B cell (primary cell): ENCODE measurements around the gene NPAS2. TPM values are rescaled to one million over a fixed set of nuclear protein-coding genes. Genes with fewer than 3 reads are reported as not detected.

ENCODE experiments used
- ATAC-seq: fragments of 200-7000 bp; cut with Tn5 transposase; one replicate; pipeline ENCODE4 v1.10.0; 2021; ENCODE audit warnings: low read depth, mild to moderate bottlenecking, moderate number of reproducible peaks, moderate library complexity
- CTCF ChIA-PET: fragments of 350-600 bp; sonication (Branson Sonifier 250); formaldehyde crosslinking; loops from one replicate; lab custom pipeline; 2021; ENCODE audit warnings: antibody characterized with exemption, inconsistent platforms; lab: Charles Lee
- POLR2A ChIA-PET: fragments of 350-600 bp; sonication (Branson Sonifier 250); formaldehyde crosslinking; loops from one replicate; lab custom pipeline; 2021; ENCODE audit warnings: antibody characterized with exemption; lab: Charles Lee
- DNase-seq: peaks from one replicate; pipeline ENCODE4 v3.0.0; 2013
- H2AFZ ChIP-seq: 2 replicates; pipeline ENCODE4 v1.6.1; 2012; ENCODE audit warnings: mild to moderate bottlenecking, low read depth, low read length; ENCODE audit not compliant: insufficient read depth, poor library complexity, severe bottlenecking
- H3K27ac ChIP-seq, 2 donors: 1 replicate in 1 of 2; 2 replicates in 1 of 2; pipeline ENCODE4 v1.5.1; 2012 to 2013; ENCODE audit warnings: low read length in 2 of 2, mild to moderate bottlenecking in 2 of 2, moderate library complexity in 1 of 2
- H3K27me3 ChIP-seq, 4 experiments: fragments of 200-600 bp in 1 of 4; sonication (generic) in 1 of 4; replicated peaks in 1 of 4; 1 replicate in 2 of 4; 2 replicates in 2 of 4; pipeline versions ENCODE4 v1.6.1 to v1.7.0; 2013 to 2016; ENCODE audit warnings: low read length in 3 of 4, mild to moderate bottlenecking in 2 of 4, mixed read lengths in 1 of 4, moderate library complexity in 1 of 4; ENCODE audit not compliant: insufficient read depth in 4 of 4, control insufficient read depth in 3 of 4; ENCODE audit errors: control extremely low read depth in 1 of 4
- H3K36me3 ChIP-seq, 2 experiments: replicated peaks in 1 of 2; 1 replicate in 1 of 2; 2 replicates in 1 of 2; pipeline versions ENCODE4 v1.6.1 to v1.7.1; 2013; ENCODE audit warnings: low read length in 1 of 2; ENCODE audit not compliant: insufficient read depth in 2 of 2, control insufficient read depth in 1 of 2; ENCODE audit errors: control extremely low read depth in 1 of 2, extremely low read depth in 1 of 2
- H3K4me1 ChIP-seq, 2 donors: fragments of 200-600 bp in 1 of 2; sonication (generic) in 1 of 2; 1 replicate in 1 of 2; 2 replicates in 1 of 2; pipeline versions ENCODE4 v1.5.1 to v1.6.1; 2013 to 2017; ENCODE audit warnings: low read length in 2 of 2; ENCODE audit not compliant: control insufficient read depth in 2 of 2, insufficient read depth in 2 of 2
- H3K4me2 ChIP-seq: replicated peaks from 2 replicates; pipeline ENCODE3; 2012; ENCODE audit warnings: mild to moderate bottlenecking, low read depth, low read length; ENCODE audit not compliant: poor library complexity, severe bottlenecking
- H3K4me3 ChIP-seq, 5 experiments: fragments of 200-600 bp in 1 of 5; sonication (generic) in 1 of 5; 1 replicate in 3 of 5; 2 replicates in 2 of 5; pipeline versions ENCODE4 v1.5.1 to v1.7.0; 2011 to 2016; ENCODE audit warnings: low read length in 4 of 5, mild to moderate bottlenecking in 4 of 5, low read depth in 2 of 5, control low read depth in 1 of 5, moderate library complexity in 1 of 5; ENCODE audit not compliant: insufficient read depth in 1 of 5; ENCODE audit errors: control extremely low read depth in 1 of 5, extremely low read depth in 1 of 5
- H3K79me2 ChIP-seq: fragments of 200-600 bp; sonication (generic); one replicate; pipeline ENCODE4 v1.6.0; 2016; ENCODE audit warnings: low read length; ENCODE audit not compliant: control insufficient read depth, insufficient read depth
- H3K9ac ChIP-seq: fragments of 200-600 bp; sonication (generic); 2 replicates; pipeline ENCODE4 v1.6.1; 2017; ENCODE audit warnings: mild to moderate bottlenecking, low read length, moderate library complexity
- H3K9me3 ChIP-seq, 3 donors: one replicate each; pipeline versions ENCODE4 v1.6.1 to v1.7.1; 2013; ENCODE audit warnings: low read length in 2 of 3; ENCODE audit not compliant: control insufficient read depth in 2 of 3, insufficient read depth in 1 of 3; ENCODE audit errors: control extremely low read depth in 1 of 3
- H4K20me1 ChIP-seq: 2 replicates; pipeline ENCODE4 v1.6.0; 2012; ENCODE audit warnings: mild to moderate bottlenecking, low read length; ENCODE audit not compliant: insufficient read depth, control insufficient read depth, poor library complexity, severe bottlenecking
- H3K27ac Mint-ChIP-seq: one replicate; pipeline ENCODE4 v1.8.0; 2021; ENCODE audit warnings: mixed read lengths
- H3K27me3 Mint-ChIP-seq: one replicate; pipeline ENCODE4 v1.8.0; 2021; ENCODE audit warnings: mixed read lengths
- H3K4me1 Mint-ChIP-seq: one replicate; pipeline ENCODE4 v1.8.0; 2021; ENCODE audit warnings: mixed read lengths
- H3K4me3 Mint-ChIP-seq: one replicate; pipeline ENCODE4 v1.8.0; 2021; ENCODE audit warnings: mixed read lengths
- H3K9me3 Mint-ChIP-seq: one replicate; pipeline ENCODE4 v1.8.0; 2022; ENCODE audit warnings: mixed read lengths; ENCODE audit not compliant: insufficient read depth
- CTCF ChIP-seq: fragments of 200-600 bp; IDR thresholded peaks from one replicate; pipeline ENCODE4 v1.8.0; 2022; ENCODE audit warnings: antibody characterized with exemption, mild to moderate bottlenecking
- EZH2 ChIP-seq: IDR thresholded peaks from 2 replicates; pipeline ENCODE4 v1.6.1; 2012; ENCODE audit warnings: borderline replicate concordance, low read depth, mild to moderate bottlenecking, moderate library complexity, low read length; ENCODE audit not compliant: insufficient read depth, poor library complexity, severe bottlenecking
- WGBS: methylation state at CpG from one replicate; pipeline ENCODE4 v1.1.5; 2013; ENCODE audit warnings: missing lambda C conversion rate; ENCODE audit not compliant: insufficient coverage; 5-methylcytosine and 5-hydroxymethylcytosine counted together
- intact Hi-C: fragments of 100-400 bp; cut with micrococcal nuclease; formaldehyde crosslinking; loops from one replicate; pipeline ENCODE4 v1.10.0; 2022
- polyA plus RNA-seq: library from polyadenylated mRNA; depleted of rRNA; stranded (reverse); fragments of >200 nt; gene quantifications from 2 replicates; pipeline ENCODE4 v1.2.3, GENCODE V29; 2012
- total RNA-seq, 2 donors: library from RNA; stranded (reverse); fragments of 120-200 nt in 1 of 2; gene quantifications; 1 replicate in 1 of 2; 2 replicates in 1 of 2; pipeline versions ENCODE4 v1.2.3 to v1.2.4, GENCODE V29; 2013 to 2022

NPAS2 gene
- total and polyA plus RNA-seq, 2 donors (not counting 1 experiment from before 2014, with no cell fraction given), result not detected

GRCh38 chr2:100859902-100860301, 40.0 kb downstream of the NPAS2 start:
- Histone ChIP-seq H3K9me3 (no peaks in the 10 kb centered on the region), H3K27ac (no peak overlapping the region), H3K79me2 (no peaks in the 10 kb centered on the region), H3K9ac (no peak overlapping the region), H2AFZ (no peak overlapping the region), H4K20me1 (no peaks in the 10 kb centered on the region), H3K4me3 (no peak overlapping the region), H3K27me3 (no peaks in the 10 kb centered on the region), H3K4me2 (no peak overlapping the region), H3K4me1 (no peaks in the 10 kb centered on the region), H3K36me3 (no peaks in the 10 kb centered on the region)
- Mint-ChIP-seq H3K27ac (no peak overlapping the region), H3K4me1 (no peaks in the 10 kb centered on the region), H3K27me3 (peaks cover 4% of the 10 kb centered on the region), H3K4me3 (no peak overlapping the region), H3K9me3 (peaks cover 3% of the 10 kb centered on the region)
- intact Hi-C loops, result no loop called here
- POLR2A ChIA-PET, result no interaction called here
- ATAC-seq (no peak), DNase-seq (no peak)
- no CpG with 5 or more reads among the region's 2 CpGs for WGBS
- TF ChIP-seq CTCF, result no peak
- TF ChIP-seq EZH2, result no peak
- CTCF ChIA-PET, result no interaction called here

GRCh38 chr2:100861340-100861739, 41.4 kb downstream of the NPAS2 start:
- Histone ChIP-seq H3K4me1 (no peaks in the 10 kb centered on the region), H3K27me3 (no peaks in the 10 kb centered on the region), H3K9me3 (no peaks in the 10 kb centered on the region), H3K27ac (no peak overlapping the region), H3K36me3 (no peaks in the 10 kb centered on the region), H2AFZ (no peak overlapping the region), H3K79me2 (no peaks in the 10 kb centered on the region), H4K20me1 (no peaks in the 10 kb centered on the region), H3K4me2 (no peak overlapping the region), H3K9ac (no peak overlapping the region), H3K4me3 (no peak overlapping the region)
- H3K27me3 Mint-ChIP-seq, result peaks cover 4% of the 10 kb centered on the region
- TF ChIP-seq EZH2 (no peak), CTCF (no peak)
- H3K4me3 Mint-ChIP-seq, result no peak overlapping the region
- DNase-seq, result no peak
- intact Hi-C loops, result no loop called here
- ChIA-PET POLR2A (no interaction called here), CTCF (no interaction called here)
- ATAC-seq, result no peak
- peaks cover 3% of the 10 kb centered on the region for H3K9me3 Mint-ChIP-seq
- no peak overlapping the region for H3K27ac Mint-ChIP-seq
- WGBS, result 83% methylated on average over 4 of the region's 4 CpGs
- H3K4me1 Mint-ChIP-seq, result no peaks in the 10 kb centered on the region
